NCI-H2196 (cell line): Measurements from ENCODE around the gene ZDHHC1.
"Not testable (repeated sequence)": the region's sequence is repeated elsewhere in the genome, so short reads cannot be mapped to it uniquely, and the experiment has no call there.

Experiments used
- DNase-seq: peaks from one replicate; lab custom pipeline; 2025; ENCODE audit not compliant: unreplicated experiment; lab: John Stamatoyannopoulos, UW

ZDHHC1 gene

GRCh38 chr16:67430977-67431774 lies 14.9 kb upstream of the ZDHHC1 start, which contains the start of gene HSD11B2:
HSD11B2 (plus strand) TSS chr16:67431121; CDS start chr16:67431249, 128 bp downstream.
- peak; percentile 61 for DNase-seq

- DNase-seq, result no peak
Observed at GRCh38 chr16:67430504-67430976, 14.3 kb upstream of the ZDHHC1 start.

- no peak for DNase-seq
Observed at GRCh38 chr16:67429799-67430503, 13.7 kb upstream of the ZDHHC1 start.

DNA sequence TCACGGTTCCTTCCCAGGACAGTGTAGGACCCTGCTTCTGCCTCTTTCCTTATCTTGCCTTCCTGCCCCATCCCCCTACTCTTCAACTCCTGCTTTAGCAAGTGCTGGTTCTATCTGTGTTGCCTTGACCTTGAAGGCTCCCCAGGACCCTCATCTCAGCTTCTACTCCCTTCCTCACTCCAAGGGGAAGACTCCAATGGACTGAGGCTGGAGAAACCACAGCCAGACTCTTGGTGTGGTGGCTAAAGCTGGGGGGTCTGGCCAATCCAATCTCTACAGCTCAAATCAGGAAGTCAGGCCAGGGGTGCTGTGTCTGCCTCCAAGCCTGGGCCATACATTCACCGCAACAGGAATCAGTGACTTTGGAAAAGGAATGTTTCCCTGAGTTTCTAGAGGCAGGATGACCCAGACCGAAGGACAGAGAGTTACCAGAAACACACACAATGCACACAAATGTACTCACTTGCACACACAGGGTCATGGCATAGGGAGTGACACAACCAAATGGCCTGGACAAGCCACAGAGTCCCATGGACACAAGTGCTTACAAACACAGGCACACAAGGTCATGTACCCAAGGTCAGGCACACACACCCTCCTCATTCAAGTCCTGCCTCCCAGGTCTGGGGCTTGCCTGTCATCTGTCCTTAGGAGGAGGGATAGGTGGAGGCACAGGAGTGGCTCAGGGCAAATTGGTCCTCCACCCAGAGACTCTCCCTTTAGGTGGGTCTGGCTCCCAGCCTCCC lies 12.9 kb upstream of the ZDHHC1 start:
- DNase-seq, result no peak

DNA sequence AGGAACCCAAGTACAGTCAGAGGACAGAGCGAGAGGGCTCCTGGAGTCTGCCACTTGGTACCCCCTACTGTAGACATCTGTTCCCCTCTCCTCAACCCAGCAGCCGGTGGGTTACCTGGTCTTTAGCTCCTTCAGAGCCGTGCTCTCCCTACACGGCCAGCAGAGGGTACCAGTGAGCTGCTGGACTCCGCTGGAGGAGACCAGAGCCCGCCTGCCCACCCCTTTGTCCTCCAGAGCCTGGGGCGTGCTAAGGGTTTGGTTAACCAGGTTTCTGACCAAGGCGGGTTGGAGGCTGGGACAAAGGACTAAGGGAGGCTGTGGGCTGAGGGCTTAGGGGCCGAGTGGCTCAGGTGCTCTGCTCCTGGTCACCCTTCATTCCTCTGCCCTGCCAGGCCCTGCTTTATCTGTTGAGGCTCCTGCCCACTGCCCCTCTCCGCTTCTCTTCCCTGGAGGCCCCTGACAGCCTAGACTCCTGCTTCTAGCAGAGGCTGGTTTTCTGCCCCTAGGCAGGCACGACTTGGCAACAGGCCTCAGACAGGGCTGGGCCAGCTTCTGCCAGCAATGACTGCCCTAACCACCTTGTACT lies 12.0 kb upstream of the ZDHHC1 start:
- DNase-seq, result peak; percentile 69

GRCh38 chr16:67426950-67427349 lies 10.7 kb upstream of the ZDHHC1 start:
- DNase-seq, result no peak

DNA sequence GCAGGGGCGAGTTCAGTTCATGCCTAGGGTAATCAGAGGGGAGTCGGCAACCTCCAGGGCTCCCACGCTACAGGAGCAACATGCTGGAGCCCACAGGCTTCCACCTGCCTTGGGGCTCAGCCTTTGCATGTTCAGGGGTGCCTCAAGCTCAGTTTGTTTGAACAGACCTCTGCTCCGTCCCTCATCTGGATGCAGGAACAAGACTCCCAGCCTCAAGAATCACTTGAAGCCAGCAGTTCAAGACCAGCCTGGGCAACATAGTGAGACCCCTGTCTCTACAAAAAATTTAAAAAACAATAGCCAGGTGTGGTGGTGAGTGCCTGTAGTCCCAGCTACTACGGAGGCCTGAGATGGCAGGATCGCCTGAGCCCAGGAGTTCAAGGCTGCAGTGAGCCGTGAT lies 9.7 kb upstream of the ZDHHC1 start:
- no peak for DNase-seq

- DNase-seq, result no peak
Observed at GRCh38 chr16:67425580-67425979, 9.3 kb upstream of the ZDHHC1 start.

GRCh38 chr16:67425061-67425460 lies 8.8 kb upstream of the ZDHHC1 start:
- DNase-seq, result no peak

DNA sequence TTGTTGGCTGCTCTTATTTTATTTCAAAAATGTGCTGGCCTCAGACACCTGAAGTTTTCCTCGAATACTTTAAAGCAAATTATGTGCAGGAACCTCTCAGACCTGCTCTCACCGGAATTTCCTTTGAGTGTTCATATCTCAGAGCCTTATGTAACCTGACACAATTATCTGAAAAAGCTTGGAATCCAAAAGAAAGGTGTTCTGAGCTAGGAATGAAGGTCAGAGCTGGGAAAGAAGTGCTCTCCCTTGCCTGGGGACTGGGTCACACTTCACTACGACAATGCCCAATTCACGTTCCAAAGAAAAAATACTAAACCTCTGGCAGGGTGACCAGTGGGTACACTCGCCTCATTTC lies 8.0 kb upstream of the ZDHHC1 start:
- no peak for DNase-seq

DNA sequence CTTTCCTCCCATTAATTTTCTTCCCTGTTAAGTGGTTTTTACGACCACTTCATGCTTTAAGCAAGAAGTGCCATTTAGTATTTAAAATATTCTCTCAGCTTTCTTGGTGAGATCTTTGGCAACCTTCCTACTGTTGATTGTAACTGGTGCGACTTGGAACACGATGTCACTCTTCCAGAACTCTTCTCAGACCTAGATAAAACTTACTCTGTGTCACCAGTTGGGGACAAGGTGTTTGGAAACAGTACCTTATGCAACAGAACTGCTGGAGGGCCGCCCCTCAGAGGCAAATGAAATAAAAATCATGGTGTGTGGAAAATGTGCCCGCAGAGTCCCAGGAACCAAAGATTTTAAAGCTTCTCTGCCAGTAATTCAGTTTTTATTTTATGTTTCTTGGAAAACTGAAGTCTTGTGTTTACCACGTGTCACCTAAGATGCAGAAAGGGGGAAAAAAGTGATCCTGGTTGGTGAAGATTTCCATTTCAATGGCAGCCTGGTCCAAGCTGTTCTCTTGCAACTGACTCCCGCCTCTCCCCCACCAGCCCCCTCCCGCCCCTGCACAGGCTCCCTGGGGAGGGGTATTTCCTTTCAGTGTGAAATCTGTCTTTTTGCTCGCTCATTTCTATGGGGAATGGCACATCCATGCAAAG lies 7.5 kb upstream of the ZDHHC1 start:
- no peak for DNase-seq

DNA sequence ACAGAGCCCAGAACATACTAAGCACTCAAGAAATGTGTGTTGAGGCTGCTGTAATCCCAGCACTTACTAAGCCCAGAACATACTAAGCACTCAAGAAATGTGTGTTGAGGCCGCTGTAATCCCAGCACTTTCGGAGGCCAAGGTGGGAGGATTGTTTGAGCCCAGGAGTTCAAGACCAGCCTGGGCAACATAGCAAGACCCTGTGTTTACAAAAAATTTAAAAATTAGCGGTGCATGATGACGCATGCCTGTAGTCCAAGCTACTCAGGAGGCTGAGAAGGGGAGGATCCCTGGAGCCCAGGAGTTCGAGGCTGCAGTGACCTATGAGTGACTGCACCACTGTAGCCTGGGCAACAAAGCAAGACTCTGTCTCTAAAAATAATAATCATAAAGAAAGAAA lies 6.7 kb upstream of the ZDHHC1 start:
- no peak for DNase-seq

DNA sequence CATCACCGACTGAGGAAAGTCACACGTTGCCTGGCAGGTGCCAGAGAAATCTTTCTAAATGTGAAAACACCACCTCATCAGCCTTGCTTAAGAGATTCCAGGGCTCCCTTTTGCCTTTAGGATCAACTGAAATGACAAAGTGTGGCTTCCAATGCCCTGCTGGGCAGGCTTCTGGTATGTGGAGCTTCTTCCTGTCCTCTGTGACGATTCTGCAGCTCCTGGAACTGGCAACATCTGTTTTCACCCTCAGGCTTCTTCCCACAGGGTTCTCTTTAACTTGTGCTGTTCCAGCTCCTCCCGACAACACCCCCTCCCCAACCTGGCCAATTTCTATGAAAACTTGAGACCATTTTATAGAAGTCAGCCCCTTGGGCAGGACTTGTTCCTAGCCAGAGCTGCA lies 4.8 kb upstream of the ZDHHC1 start:
- no peak for DNase-seq

DNA sequence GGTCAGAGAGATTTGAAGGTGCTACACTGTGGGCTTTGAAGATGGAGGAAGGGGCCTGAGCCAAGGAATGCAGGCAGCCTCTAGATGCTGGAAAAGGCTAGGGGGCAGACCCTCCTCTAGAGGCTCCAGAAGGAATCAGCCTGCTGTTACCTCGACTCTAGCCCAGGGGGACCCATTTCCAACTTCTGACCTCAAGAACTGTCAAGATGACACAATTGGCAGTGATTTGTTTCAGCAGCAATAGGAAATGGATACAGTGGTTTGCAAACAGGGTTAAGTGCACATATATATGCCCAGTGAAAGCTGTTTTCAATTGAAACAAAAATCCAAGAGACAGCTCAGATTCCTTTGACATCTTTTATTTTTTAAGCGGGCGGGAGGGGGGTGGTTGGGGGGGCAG lies 3.7 kb upstream of the ZDHHC1 start:
- DNase-seq, result no peak

GRCh38 chr16:67419502-67419901 lies 3.2 kb upstream of the ZDHHC1 start:
- no peak for DNase-seq

- no peak for DNase-seq
Observed at GRCh38 chr16:67417333-67418061, 1.2 kb upstream of the ZDHHC1 start.

DNA sequence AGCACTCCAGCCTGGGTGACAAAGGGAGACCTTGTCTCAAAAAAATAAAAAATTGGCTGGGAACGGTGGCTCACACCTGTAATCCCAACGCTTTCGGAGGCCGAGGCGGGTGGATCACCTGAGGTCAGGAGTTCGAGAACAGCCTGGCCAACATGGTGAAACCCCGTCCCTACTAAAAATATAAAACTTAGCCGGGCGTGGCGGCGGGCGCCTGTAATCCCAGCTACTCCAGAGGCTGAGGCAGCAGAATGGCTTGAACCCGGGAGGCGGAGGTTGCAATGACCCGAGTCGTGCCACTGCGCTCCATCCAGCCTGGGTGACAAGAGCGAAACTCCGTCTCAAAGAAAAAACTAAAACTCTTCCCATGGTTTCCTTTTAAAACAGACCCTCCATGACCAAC lies 856 bp downstream of the ZDHHC1 start:
- DNase-seq, result not testable (repeated sequence)

DNA sequence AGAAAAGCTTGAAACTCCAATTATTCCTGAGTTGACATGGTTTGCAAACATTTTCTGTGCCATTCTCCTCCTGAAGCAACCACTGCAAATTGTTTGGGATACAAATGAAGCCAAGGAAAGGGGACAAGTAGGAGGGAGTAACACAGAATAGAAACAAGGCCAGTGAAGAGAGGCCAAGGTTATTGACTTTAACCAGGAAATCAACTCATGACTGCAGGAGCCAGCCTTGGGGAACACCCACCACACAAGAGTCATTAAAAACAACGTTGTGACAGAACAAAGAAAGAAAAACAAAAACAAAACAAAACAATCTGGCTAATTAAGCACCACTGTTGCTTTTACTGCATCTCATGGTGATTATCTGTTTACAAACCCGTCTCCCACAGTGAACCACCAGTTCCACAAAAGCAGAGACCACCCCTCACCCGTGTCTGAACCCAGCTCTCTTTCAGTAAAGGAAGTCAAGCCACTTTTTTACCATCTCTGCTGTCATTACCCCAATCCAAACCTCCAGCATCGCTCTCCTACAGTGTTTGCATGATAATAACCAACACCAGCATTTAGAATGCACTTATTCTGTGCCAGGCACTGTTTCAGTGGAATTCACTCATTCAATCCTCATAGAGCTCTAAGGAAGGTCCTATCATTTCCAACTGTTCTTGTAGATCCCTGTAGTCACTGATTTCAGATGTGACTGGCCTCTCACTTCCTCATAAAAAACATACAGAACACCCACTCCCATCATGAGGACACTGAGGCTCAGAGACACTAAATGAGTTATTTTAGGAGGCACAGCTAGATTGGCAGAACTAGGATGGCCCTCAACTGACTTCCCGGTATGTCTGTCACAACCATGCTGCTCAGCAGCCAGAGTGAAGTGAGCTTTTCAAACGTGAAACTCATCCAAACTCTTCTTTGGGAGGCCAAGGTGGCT lies 2.0 kb downstream of the ZDHHC1 start:
- no peak for DNase-seq

DNA sequence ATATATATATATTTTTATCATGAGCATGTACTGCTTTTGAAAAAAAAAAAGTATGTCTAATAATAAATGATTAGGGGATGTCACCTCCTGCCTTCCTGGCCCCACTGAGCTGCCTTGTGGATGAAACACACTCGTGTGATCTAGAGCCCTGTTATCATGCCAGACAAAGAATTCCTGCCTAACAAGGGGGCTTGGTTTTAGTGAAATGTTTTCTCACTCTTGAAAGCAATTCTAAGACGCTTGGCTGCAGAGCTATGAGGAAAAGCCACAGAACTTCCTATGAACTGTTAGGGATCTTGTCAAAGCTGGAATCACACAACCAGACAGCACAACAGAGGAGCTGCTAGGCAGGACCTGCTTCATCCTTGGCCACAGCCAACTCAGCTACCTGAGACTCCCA lies 4.0 kb downstream of the ZDHHC1 start:
- DNase-seq, result no peak
